Measurements from ENCODE around the gene FOXP1.

GRCh38 chr3:71577011-71577410, 6.5 kb downstream of the FOXP1 start:
- TF ChIP-seq TARDBP (IDR thresholded peaks at IDR 0.05) (no peak), FOXA1 (IDR thresholded peaks at IDR 0.05) (no peak), SP1 (IDR thresholded peaks at IDR 0.05) (no peak), ELF4 (IDR thresholded peaks at IDR 0.05) (no peak), FOXM1 (IDR thresholded peaks at IDR 0.05; ENCODE audit: borderline replicate concordance) (no peak), L3MBTL2 (conservative IDR thresholded peaks at IDR 0.05) (no peak)

Data from HEK293T (cell line).